Keratinocyte (primary cell): ENCODE results near the gene LY6G6D.

Source experiments
- EZH2 ChIP-seq: IDR thresholded peaks from one replicate; pipeline ENCODE4 v1.6.1; 2012; ENCODE audit warnings: inconsistent platforms, mild to moderate bottlenecking, low read length, moderate library complexity
- TF ChIP-seq, protein P1 (sequence below), 3 experiments: IDR thresholded peaks in 1 of 3; conservative IDR thresholded peaks in 1 of 3; optimal IDR thresholded peaks in 1 of 3; 2 replicates in 2 of 3; 3 replicates in 1 of 3; pipeline versions ENCODE3 to v1.5.1; 2011; ENCODE audit warnings: low read length in 3 of 3, mild to moderate bottlenecking in 3 of 3, moderate library complexity in 2 of 3, control low read depth in 1 of 3, inconsistent platforms in 1 of 3; ENCODE audit not compliant: insufficient read depth in 2 of 3; ENCODE audit errors: extremely low read depth in 1 of 3

DNA sequence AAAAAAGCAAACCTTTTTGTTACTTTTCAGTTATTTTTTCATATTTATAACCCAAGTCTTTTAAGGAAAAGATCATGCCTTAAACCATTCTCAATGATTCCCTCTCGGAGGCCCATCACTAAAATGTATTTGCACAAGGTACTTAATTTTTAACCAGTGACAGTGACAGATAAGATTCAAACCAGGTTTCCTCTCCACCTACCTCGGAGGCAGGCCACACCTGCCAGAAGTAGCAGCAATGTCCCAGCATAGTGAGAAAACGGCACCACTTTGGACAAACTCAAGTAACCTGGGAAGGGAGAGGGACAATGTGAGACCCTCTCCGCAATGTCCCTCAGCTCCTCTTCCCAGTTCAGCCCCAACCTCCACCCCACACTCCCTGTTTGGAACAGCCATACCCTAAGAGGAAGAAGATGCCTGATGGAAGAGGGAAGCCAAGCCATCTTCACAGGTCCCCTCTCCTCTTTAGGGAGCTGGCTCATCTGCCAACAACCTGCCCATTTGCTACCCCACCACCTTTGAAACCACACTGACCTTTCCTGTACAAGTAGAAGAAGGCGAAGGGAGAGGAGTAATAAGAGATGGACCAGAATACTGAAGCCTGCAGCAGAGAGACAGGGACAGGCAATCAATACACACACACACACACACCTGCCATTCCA lies 14.3 kb upstream of the LY6G6D start:
- TF ChIP-seq, protein P1, sequence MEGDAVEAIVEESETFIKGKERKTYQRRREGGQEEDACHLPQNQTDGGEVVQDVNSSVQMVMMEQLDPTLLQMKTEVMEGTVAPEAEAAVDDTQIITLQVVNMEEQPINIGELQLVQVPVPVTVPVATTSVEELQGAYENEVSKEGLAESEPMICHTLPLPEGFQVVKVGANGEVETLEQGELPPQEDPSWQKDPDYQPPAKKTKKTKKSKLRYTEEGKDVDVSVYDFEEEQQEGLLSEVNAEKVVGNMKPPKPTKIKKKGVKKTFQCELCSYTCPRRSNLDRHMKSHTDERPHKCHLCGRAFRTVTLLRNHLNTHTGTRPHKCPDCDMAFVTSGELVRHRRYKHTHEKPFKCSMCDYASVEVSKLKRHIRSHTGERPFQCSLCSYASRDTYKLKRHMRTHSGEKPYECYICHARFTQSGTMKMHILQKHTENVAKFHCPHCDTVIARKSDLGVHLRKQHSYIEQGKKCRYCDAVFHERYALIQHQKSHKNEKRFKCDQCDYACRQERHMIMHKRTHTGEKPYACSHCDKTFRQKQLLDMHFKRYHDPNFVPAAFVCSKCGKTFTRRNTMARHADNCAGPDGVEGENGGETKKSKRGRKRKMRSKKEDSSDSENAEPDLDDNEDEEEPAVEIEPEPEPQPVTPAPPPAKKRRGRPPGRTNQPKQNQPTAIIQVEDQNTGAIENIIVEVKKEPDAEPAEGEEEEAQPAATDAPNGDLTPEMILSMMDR (optimal IDR thresholded peaks at IDR 0.05 in 1 of 3, IDR thresholded peaks at IDR 0.05 in 1 of 3, conservative IDR thresholded peaks at IDR 0.05 in 1 of 3; ENCODE audit: extremely low read depth in 1 of 3, insufficient read depth in 2 of 3, low read length in 3 of 3): no peak
- no peak for TF ChIP-seq EZH2
